GM06990 (cell line): Measurements from ENCODE around the gene GREB1L.

Experiments used
- DNase-seq: peaks from one replicate; pipeline ENCODE4 v3.0.0-alpha.2; 2011; ENCODE audit not compliant: insufficient read length; ENCODE audit errors: extremely low read depth
- H3K27me3 ChIP-seq: replicated peaks from 2 replicates; pipeline ENCODE4 v1.6.0; 2011; ENCODE audit warnings: low read length; ENCODE audit not compliant: control insufficient read depth, insufficient read depth
- H3K36me3 ChIP-seq: 2 replicates; pipeline ENCODE4 v1.5.1; 2011; ENCODE audit warnings: low read length; ENCODE audit not compliant: control insufficient read depth, insufficient read depth
- H3K4me3 ChIP-seq: replicated peaks from 2 replicates; pipeline ENCODE4 v1.5.1; 2011; ENCODE audit warnings: low read depth, mild to moderate bottlenecking, control low read depth, low read length
- TF ChIP-seq, protein P1 (sequence below): IDR thresholded peaks from 2 replicates; pipeline ENCODE4 v1.5.1; 2011; ENCODE audit warnings: low read length, control low read depth, mild to moderate bottlenecking, inconsistent platforms; ENCODE audit not compliant: insufficient read depth, poor library complexity, severe bottlenecking

GREB1L gene

DNA sequence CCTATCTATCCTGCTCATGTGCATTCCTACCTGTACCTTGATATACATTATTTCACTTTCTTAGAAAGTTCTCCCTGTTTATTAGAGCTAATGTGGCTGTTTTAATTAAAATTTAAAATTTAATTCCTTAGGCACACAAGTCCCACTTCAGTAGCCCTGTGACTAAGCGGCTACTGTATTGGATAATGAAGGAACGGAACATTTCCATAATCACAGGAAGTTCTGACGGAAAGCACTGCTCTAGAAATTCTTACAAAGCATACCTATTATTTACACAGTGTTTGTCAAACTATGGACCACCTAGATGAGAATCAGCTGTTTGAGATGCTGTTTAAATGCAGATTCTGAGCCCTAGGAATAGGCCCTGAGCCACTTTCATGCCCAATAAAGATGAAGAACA lies 13.2 kb downstream of the GREB1L start:
- Histone ChIP-seq H3K36me3 (no peaks in the 10 kb centered on the region), H3K4me3 (no peak overlapping the region), H3K27me3 (no peaks in the 10 kb centered on the region)
- TF ChIP-seq, protein P1, sequence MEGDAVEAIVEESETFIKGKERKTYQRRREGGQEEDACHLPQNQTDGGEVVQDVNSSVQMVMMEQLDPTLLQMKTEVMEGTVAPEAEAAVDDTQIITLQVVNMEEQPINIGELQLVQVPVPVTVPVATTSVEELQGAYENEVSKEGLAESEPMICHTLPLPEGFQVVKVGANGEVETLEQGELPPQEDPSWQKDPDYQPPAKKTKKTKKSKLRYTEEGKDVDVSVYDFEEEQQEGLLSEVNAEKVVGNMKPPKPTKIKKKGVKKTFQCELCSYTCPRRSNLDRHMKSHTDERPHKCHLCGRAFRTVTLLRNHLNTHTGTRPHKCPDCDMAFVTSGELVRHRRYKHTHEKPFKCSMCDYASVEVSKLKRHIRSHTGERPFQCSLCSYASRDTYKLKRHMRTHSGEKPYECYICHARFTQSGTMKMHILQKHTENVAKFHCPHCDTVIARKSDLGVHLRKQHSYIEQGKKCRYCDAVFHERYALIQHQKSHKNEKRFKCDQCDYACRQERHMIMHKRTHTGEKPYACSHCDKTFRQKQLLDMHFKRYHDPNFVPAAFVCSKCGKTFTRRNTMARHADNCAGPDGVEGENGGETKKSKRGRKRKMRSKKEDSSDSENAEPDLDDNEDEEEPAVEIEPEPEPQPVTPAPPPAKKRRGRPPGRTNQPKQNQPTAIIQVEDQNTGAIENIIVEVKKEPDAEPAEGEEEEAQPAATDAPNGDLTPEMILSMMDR, result no peak
- DNase-seq, result no peak

DNA sequence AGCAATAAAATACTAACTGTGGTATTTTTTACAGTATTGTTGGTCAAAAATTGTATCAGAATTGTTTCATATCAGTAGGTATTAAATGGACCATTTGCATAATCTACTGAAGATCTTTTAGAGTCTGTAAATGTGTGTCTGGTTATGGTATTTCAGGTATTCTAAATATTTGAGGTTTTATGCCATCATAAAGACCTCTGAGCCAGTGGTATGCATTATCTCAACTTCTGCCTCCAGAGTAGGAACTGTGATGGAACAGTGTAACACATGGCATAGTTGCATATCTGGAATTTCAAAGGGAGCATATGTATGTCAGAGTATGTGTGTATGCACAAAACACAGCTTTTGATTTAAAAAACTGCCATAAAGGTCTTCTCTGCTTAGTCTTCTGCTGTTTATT lies 15.4 kb downstream of the GREB1L start:
- Histone ChIP-seq H3K27me3 (no peaks in the 10 kb centered on the region), H3K4me3 (no peak overlapping the region), H3K36me3 (no peaks in the 10 kb centered on the region)
- TF ChIP-seq, protein P1, result no peak
- no peak for DNase-seq

DNA sequence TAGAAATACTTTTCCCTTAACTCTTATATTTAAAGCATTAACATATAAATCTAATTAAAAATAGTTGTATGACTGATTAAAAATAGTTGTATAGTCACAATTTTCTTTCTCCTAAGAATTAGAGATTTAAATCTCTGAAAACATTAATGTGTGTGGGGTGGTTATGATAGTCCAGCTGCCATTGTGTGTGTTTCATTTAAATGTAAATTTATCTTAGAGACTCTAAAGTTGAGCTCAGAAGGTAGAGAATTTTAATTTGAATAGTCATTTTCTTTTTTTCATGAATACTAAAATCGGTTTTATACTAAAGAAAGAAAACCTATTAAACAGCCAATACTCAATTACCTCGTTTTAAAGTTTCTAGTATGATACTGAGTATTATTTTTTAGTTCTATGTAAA lies 18.6 kb downstream of the GREB1L start:
- H3K4me3 ChIP-seq, result no peak overlapping the region
- no peaks in the 10 kb centered on the region; the same call in 1 of the 2 replicates for H3K27me3 ChIP-seq
- no peaks in the 10 kb centered on the region for H3K36me3 ChIP-seq
- TF ChIP-seq, protein P1, result no peak
- no peak for DNase-seq

DNA sequence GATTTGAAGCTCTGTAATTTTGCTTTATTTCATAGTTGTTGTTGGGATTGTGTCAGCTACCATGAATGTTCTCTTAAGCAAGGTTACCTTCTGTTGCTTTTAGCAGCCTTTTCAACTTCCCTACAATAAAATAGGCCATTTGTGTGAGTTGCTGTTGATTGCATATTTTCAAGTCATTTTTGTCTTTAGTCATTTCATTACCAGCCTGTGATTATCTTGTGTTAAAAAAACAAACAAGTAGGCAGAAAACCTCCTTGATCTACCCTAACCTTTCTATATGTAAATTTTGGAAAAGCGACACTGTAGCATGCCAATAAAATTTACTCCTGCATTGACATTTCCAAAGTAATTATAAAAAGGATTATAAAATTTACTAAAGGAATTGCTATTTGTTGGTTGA lies 19.3 kb downstream of the GREB1L start:
- DNase-seq, result no peak
- TF ChIP-seq, protein P1, result no peak
- Histone ChIP-seq H3K27me3 (no peaks in the 10 kb centered on the region; the same call in 1 of the 2 replicates), H3K4me3 (no peak overlapping the region), H3K36me3 (no peaks in the 10 kb centered on the region)

DNA sequence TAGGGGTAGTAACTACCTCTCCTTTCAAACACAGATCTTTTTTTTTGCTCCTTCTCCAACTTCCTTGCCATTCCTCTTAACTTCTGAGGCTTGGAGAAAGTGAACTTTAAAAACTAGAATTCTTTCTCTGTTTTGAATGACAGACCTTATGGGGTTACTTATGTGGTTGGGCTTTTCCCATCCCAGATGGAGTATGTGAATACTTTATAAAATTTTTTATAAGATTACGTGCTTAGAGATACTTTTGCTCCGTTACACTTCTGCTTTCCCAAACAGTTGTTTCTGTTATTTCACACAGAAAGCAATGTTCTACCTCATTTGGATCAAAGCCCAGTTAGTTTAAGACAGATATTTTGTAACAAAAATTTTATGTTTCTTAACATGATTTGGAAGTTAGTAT lies 20.2 kb downstream of the GREB1L start:
- H3K4me3 ChIP-seq, result no peak overlapping the region
- TF ChIP-seq, protein P1, result no peak
- DNase-seq, result no peak
- H3K36me3 ChIP-seq, result no peaks in the 10 kb centered on the region
- H3K27me3 ChIP-seq, result no peaks in the 10 kb centered on the region; the same call in 1 of the 2 replicates

DNA sequence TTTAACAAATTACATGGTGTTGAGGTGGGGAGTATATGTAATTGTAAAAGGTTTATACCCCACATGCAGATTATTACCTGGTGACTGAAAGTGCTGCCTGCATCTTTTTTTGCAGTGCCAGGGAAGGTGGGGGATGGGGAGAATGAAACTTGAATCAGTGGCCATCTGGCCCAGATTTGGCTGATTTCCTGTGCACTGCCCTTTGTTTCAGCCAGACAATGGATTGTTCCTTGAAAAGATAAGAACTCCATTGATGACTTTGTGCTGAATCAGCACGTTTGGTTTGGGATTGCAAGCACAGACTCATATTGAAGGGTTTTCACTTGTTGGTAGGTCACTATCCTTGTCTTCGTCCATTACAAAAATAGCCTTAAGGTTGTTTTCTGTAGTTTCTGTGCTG lies 20.9 kb downstream of the GREB1L start:
- TF ChIP-seq, protein P1, result no peak
- H3K4me3 ChIP-seq, result no peak overlapping the region

More for the DNA sequence above, 20.9 kb downstream of the GREB1L start:
- no peak for DNase-seq
- H3K36me3 ChIP-seq, result no peaks in the 10 kb centered on the region
- no peaks in the 10 kb centered on the region; the same call in 1 of the 2 replicates for H3K27me3 ChIP-seq
